ENCODE data around the gene GLP2R. TPM values are rescaled to one million over a fixed set of nuclear protein-coding genes. Genes with fewer than 3 reads are reported as not detected.

GLP2R gene
- total RNA-seq, 1 experiment from 2014 or later = not detected

- CTCF ChIA-PET = interaction anchor here (1.9 kb wide), 1 partner anchor 11 kb away, joined by 7 read pairs; no protein-coding TSS in a partner anchor
- Mint-ChIP-seq H3K4me3 (no peak overlapping the region), H3K27me3 (ENCODE audit: low read depth) (no peaks in the 10 kb centered on the region), H3K27ac (no peak overlapping the region), H3K9me3 (peaks cover 10% of the 10 kb centered on the region; the same call in 1 of the 2 replicates), H3K36me3 (peaks cover 5% of the 10 kb centered on the region; the same call in 1 of the 2 replicates), H3K4me1 (0 out of 2 replicates have a peak, but pooled peaks cover 3% of the 10 kb centered on the region)
- ATAC-seq (no peak), DNase-seq (ENCODE audit: low spot score) (no peak)
- no peak for TF ChIP-seq NR1H2 (CRISPR knock-in tag; IDR thresholded peaks at IDR 0.05)
- TF ChIP-seq E2F4 (CRISPR knock-in tag; IDR thresholded peaks at IDR 0.05; ENCODE audit: borderline replicate concordance, low read depth) = no peak
- no peak for TF ChIP-seq MLX (CRISPR knock-in tag; IDR thresholded peaks at IDR 0.05)
- TF ChIP-seq PRDM15 (CRISPR knock-in tag; IDR thresholded peaks at IDR 0.05) = no peak
- no peak for TF ChIP-seq TEAD1 (CRISPR knock-in tag; IDR thresholded peaks at IDR 0.05)
- TF ChIP-seq FOXK1 (CRISPR knock-in tag; IDR thresholded peaks at IDR 0.05) = no peak
- no peak for TF ChIP-seq RORB (CRISPR knock-in tag; IDR thresholded peaks at IDR 0.05)
- no peak for TF ChIP-seq ZNF423 (CRISPR knock-in tag; IDR thresholded peaks at IDR 0.05)
- no peak for TF ChIP-seq ZMAT4 (CRISPR knock-in tag; IDR thresholded peaks at IDR 0.05)
- POLR2A ChIA-PET = no interaction called here
These were observed 109.7 kb downstream of the GLP2R start for GRCh38 chr17:9935408-9935807.

GRCh38 chr17:9936095-9936494 is 110.4 kb downstream of the GLP2R start:
- TF ChIP-seq CREM (CRISPR knock-in tag; IDR thresholded peaks at IDR 0.05) (no peak), RELA (CRISPR knock-in tag; IDR thresholded peaks at IDR 0.05; ENCODE audit: borderline replicate concordance) (no peak), ELF4 (CRISPR knock-in tag; IDR thresholded peaks at IDR 0.05; ENCODE audit: low read depth) (no peak), ZNF121 (CRISPR knock-in tag; IDR thresholded peaks at IDR 0.05) (no peak)
- POLR2A ChIA-PET = no interaction called here
- CTCF ChIA-PET = interaction anchor here (0.7 kb wide), 1 partner anchor 291 kb away, joined by 3 read pairs; no protein-coding TSS in a partner anchor

GRCh38 chr17:9937241-9937761 is 111.6 kb downstream of the GLP2R start:
- Mint-ChIP-seq H3K4me1 (no peaks in the 10 kb centered on the region), H3K9me3 (peaks cover 10% of the 10 kb centered on the region; the same call in 1 of the 2 replicates), H3K4me3 (no peak overlapping the region), H3K27me3 (ENCODE audit: low read depth) (no peaks in the 10 kb centered on the region), H3K27ac (no peak overlapping the region), H3K36me3 (peaks cover 5% of the 10 kb centered on the region; the same call in 1 of the 2 replicates)
- POLR2A ChIA-PET = no interaction called here
- DNase-seq (ENCODE audit: low spot score) (no peak), ATAC-seq (no peak)
- CTCF ChIA-PET = interaction anchor here (1.1 to 1.4 kb wide), 2 partner anchors 9 to 45 kb away, joined by 4 to 5 read pairs; no protein-coding TSS in a partner anchor
- TF ChIP-seq USF2 (CRISPR knock-in tag; IDR thresholded peaks at IDR 0.05) (no peak), MYBL2 (CRISPR knock-in tag; IDR thresholded peaks at IDR 0.05) (no peak), EMX1 (CRISPR knock-in tag; IDR thresholded peaks at IDR 0.05) (no peak), ERG (CRISPR knock-in tag; IDR thresholded peaks at IDR 0.05) (no peak), ZNF425 (CRISPR knock-in tag; conservative IDR thresholded peaks at IDR 0.05) (no peak), IRF1 (CRISPR knock-in tag; IDR thresholded peaks at IDR 0.05) (no peak), NFE2L1 (CRISPR knock-in tag; IDR thresholded peaks at IDR 0.05) (no peak)

More at GRCh38 chr17:9936095-9936494, 110.4 kb downstream of the GLP2R start:
- Mint-ChIP-seq H3K4me1 (0 out of 2 replicates have a peak, but pooled peaks cover 2% of the 10 kb centered on the region), H3K4me3 (no peak overlapping the region), H3K27ac (no peak overlapping the region), H3K9me3 (peaks cover 10% of the 10 kb centered on the region; the same call in 1 of the 2 replicates), H3K27me3 (ENCODE audit: low read depth) (no peaks in the 10 kb centered on the region), H3K36me3 (peaks cover 5% of the 10 kb centered on the region; the same call in 1 of the 2 replicates)
- no peak for DNase-seq (ENCODE audit: low spot score)
- no peak for ATAC-seq
